T-helper 2 cell treated with Interferon-gamma antibody and Interleukin-4, amounts not matched to agents 100 ng/mL and 5 ng/mL, for 36 hours (primary cell): ENCODE measurements around the gene RGPD3. TPM values are rescaled to one million over a fixed set of nuclear protein-coding genes. Genes with fewer than 3 reads are reported as not detected.

ENCODE experiments used
- intact Hi-C: fragments of 100-400 bp; cut with micrococcal nuclease; formaldehyde crosslinking; loops from one replicate; pipeline ENCODE4 v1.15.1; 2023
- total RNA-seq: library from RNA; stranded (reverse); gene quantifications from 2 replicates; pipeline ENCODE4 v1.2.3, GENCODE V29; 2022

Gene RGPD3
- total RNA-seq, 1 donor from 2014 or later, result 0.30 TPM

DNA sequence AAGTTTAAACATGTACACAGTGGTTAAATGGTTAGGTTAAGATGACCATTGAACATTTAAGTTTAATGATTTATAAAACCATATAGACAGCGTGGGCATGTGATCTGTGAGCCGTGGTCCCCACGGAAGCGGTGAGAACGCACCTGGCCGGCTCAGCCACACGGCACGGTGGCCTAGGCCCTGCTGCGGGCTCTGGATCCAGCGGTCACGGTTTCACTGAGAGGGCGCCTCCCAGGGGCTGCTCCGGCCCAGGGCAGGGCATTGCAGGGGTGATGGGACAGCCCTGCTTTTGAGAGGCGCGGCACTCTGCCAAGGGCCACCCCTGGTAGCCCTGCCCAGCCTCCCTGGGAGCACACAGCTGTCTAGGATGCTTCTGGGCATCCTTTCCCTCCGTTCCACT, 124.9 kb downstream of the RGPD3 start:
- intact Hi-C loops, result no loop called here

DNA sequence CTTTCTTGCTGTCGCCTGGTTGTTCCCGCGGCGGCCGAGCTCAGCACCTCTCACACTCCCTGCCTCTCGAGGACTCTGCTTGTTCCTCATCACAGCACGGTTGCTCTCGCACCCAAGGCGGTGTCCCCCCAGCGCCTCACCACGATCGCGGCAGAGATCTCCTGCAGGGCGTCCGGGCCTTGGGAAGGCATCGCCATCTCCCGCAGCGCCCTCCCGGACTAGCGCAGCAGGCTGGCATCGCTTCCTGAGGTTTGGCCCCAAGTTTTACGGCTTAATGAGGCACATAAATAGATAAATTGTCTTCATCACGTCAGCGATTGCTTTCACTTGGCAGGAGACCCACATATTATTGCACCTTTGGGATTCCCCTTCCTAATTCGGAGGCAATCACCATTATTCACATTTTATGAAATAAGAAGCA, 125.4 kb downstream of the RGPD3 start:
- intact Hi-C loops, result no loop called here

DNA sequence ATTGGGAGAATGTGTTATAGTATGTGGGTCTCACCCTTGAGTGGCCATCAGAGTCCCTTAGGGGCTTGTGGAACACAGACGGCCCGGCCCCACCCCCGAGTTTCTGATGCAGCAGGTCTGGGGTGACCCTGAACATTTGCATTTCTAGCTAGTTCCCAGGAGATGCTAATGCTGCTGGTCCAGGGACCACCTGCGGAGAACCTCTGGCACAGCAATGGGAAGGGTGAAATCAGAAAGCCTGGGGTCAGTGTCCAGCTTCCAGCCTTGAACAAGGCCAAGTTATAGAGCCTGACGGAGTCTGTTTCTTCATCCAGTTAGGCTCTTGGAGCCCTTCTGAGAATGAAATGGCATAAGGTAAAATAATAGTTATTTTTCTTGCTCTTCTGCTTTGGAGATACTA, 126.5 kb downstream of the RGPD3 start:
- intact Hi-C loops, result no loop called here

Other genes with a start within 250 kb of the RGPD3 start
- 0.11 TPM in 1 of 2 replicates, not detected in the other for gene CD8B2, start 19.0 kb upstream of the RGPD3 start, total RNA-seq